ENCODE measurements around the gene ASAP2. TPM values are rescaled to one million over a fixed set of nuclear protein-coding genes. Genes with fewer than 3 reads are reported as not detected.

ASAP2 gene
- total RNA-seq, 1 experiment from 2014 or later = 12.6 TPM

- Histone ChIP-seq H3K4me2 (ENCODE audit: insufficient read depth, insufficient read length, low read length) (no peak overlapping the region), H3K9me3 (ENCODE audit: control insufficient read depth, low read depth, low read length) (no peaks in the 10 kb centered on the region), H3K56ac (ENCODE audit: insufficient read length, low read depth, low read length) (no peak overlapping the region), H3K14ac (ENCODE audit: insufficient read depth, low read length) (no peak overlapping the region), H4K8ac (replicated peaks; ENCODE audit: insufficient read length, low read depth, low read length) (no peak overlapping the region), H2BK15ac (ENCODE audit: low read depth, low read length) (no peak overlapping the region), H2BK5ac (ENCODE audit: insufficient read length, low read length) (no peak overlapping the region), H3K18ac (ENCODE audit: insufficient read length, low read depth, low read length) (no peak overlapping the region), H4K91ac (ENCODE audit: insufficient read length, low read depth, low read length) (no peak overlapping the region), H3K23me2 (ENCODE audit: insufficient read length, low read depth, low read length, poor library complexity, severe bottlenecking) (no peaks in the 10 kb centered on the region), H3K23ac (ENCODE audit: insufficient read length, low read depth, low read length) (no peak overlapping the region), H3K79me2 (ENCODE audit: insufficient read depth, low read length) (no peaks in the 10 kb centered on the region), H4K5ac (ENCODE audit: insufficient read length, low read depth, low read length) (no peak overlapping the region), H2AK5ac (ENCODE audit: insufficient read length, low read length) (no peak overlapping the region), H3K27me3 (ENCODE audit: insufficient read depth, low read length) (no peaks in the 10 kb centered on the region), H3K4me1 (ENCODE audit: insufficient read depth, low read length) (no peaks in the 10 kb centered on the region), H3K4ac (ENCODE audit: low read depth, low read length) (no peak overlapping the region), H3T11ph (ENCODE audit: low read length) (no peak overlapping the region), H2BK120ac (ENCODE audit: low read depth, low read length, poor library complexity, severe bottlenecking) (no peak overlapping the region), H2AFZ (ENCODE audit: low read length) (no peak overlapping the region), H3K9ac (ENCODE audit: extremely low read depth, insufficient read length, low read length) (no peak overlapping the region), H3K27ac (ENCODE audit: insufficient read length, low read depth, low read length) (no peak overlapping the region), H3K79me1 (ENCODE audit: insufficient read depth, low read depth, low read length, poor library complexity, severe bottlenecking) (no peaks in the 10 kb centered on the region), H2BK12ac (ENCODE audit: insufficient read length, low read depth, low read length) (no peak overlapping the region), H2BK20ac (ENCODE audit: low read depth, low read length, poor library complexity, severe bottlenecking) (no peak overlapping the region), H4K20me1 (ENCODE audit: control insufficient read depth, insufficient read depth, insufficient read length) (no peaks in the 10 kb centered on the region)
- Mint-ChIP-seq H3K9me3 (no peaks in the 10 kb centered on the region), H3K36me3 (ENCODE audit: insufficient read depth in 1 of 3, low read depth in 3 of 3) (peaks cover 2 to 17% (median 13%) of the 10 kb centered on the region in 3 experiments; a peak in 5 of 7 replicates), H3K27me3 (ENCODE audit: low read depth) (no peaks in the 10 kb centered on the region), H3K4me3 (no peak overlapping the region), H3K4me1 (no peaks in the 10 kb centered on the region), H3K27ac (peak overlapping the region in 1 of 3 experiments; percentile 21; a peak in 1 of 7 replicates)
- no CpG with 5 or more reads among the region's 8 CpGs for WGBS (ENCODE audit: extremely low coverage, insufficient read length, low lambda C conversion rate)
- TF ChIP-seq CTCF (conservative IDR thresholded peaks at IDR 0.05) = no peak
- DNase-seq = no peak
Measured at GRCh38 chr2:9407363-9407811, 200.8 kb downstream of the ASAP2 start.

Measured in H9 (cell line).